Measurements from ENCODE around the gene DDAH1.

The DDAH1 gene

DNA sequence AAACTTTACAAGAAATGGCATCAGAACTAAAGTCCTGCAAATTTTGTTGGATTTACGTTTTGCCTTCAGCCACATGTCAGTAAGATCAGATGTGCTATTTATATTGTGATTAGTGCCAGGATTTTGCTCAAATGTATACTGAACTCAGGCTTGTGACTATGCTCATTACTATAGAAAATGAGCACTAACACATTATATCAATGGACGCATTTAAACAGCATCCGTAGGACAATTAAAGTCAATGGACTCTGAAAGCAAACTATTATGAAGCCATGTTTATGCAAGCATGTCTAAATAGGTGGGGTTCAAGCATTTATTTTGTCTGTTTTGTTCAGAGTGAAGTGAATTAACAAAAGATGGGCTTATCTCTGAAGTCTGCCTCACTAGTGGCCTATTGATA lies 20.6 kb upstream of the DDAH1 start:
- POLR2A ChIA-PET = no interaction called here
- DNase-seq (ENCODE audit: low read depth, low spot score) = no peak
- TF ChIP-seq CTCF (IDR thresholded peaks at IDR 0.05; ENCODE audit: insufficient read depth, low read length, missing control alignments) = no peak
- CTCF ChIA-PET = interaction anchor here (1.1 to 1.7 kb wide), 4 partner anchors 8 to 177 kb away, joined by 3 to 7 read pairs (median 3); no protein-coding TSS in a partner anchor
- no peak overlapping the region for H3K4me3 ChIP-seq (ENCODE audit: low read depth, low read length)

DNA sequence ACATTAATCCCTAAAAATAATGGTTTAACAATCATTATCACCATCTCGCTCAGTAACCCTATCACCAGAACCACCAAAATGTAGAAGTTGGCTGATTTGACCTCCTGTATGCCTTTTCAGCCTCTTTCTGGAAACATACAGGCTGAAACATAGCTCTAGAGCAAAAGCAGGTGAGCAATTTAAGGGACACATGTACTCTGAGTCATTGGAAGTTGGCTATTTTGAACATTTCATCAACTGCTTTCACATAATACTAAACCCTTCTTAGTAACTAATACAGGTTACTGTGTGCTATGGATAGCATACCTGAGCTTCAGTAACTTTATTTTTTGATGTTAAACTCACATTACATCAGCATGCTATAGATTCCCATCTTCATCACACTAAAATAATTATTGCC lies 19.8 kb upstream of the DDAH1 start:
- TF ChIP-seq CTCF (IDR thresholded peaks at IDR 0.05; ENCODE audit: insufficient read depth, low read length, missing control alignments) = no peak
- no peak overlapping the region for H3K4me3 ChIP-seq (ENCODE audit: low read depth, low read length)
- ChIA-PET POLR2A (no interaction called here), CTCF (interaction anchor here (0.9 to 1.7 kb wide), 3 partner anchors 8 to 208 kb away, joined by 3 read pairs; no protein-coding TSS in a partner anchor)
- no peak for DNase-seq (ENCODE audit: low read depth, low spot score)

GRCh38 chr1:85484264-85484663 lies 19.3 kb upstream of the DDAH1 start:
- POLR2A ChIA-PET = no interaction called here
- no peak for DNase-seq (ENCODE audit: low read depth, low spot score)
- CTCF ChIA-PET = interaction anchor here (0.9 to 1.7 kb wide), 2 partner anchors 22 to 209 kb away, joined by 3 read pairs; no protein-coding TSS in a partner anchor

GRCh38 chr1:85481688-85482087 lies 16.7 kb upstream of the DDAH1 start:
- ChIA-PET CTCF (no interaction called here), POLR2A (no interaction called here)
- TF ChIP-seq CTCF (IDR thresholded peaks at IDR 0.05; ENCODE audit: insufficient read depth, low read length, missing control alignments) = no peak
- DNase-seq (ENCODE audit: low read depth, low spot score) = no peak
- no peak overlapping the region for H3K4me3 ChIP-seq (ENCODE audit: low read depth, low read length)

More at GRCh38 chr1:85484264-85484663, 19.3 kb upstream of the DDAH1 start:
- H3K4me3 ChIP-seq (ENCODE audit: low read depth, low read length) = no peak overlapping the region
- TF ChIP-seq CTCF (IDR thresholded peaks at IDR 0.05; ENCODE audit: insufficient read depth, low read length, missing control alignments) = no peak

DNA sequence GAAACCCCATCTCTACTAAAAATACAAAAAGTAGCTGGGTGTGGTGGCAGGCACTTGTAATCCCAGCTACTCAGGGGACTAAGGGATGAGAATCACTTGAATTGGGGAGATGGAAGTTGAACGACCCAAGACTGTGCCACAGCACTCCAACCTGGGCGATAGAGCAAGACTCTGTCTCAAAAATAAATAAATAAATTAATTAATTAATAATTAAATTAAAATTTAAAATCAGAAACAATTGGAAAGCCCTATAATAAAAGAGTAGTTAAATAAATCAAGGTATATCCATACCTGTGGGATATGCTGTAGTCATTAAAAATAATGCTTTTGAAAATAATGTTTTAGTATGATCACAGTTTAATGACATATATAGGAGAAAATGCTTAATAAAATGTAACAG lies 15.6 kb upstream of the DDAH1 start:
- TF ChIP-seq CTCF (IDR thresholded peaks at IDR 0.05; ENCODE audit: insufficient read depth, low read length, missing control alignments) = no peak
- no peak for DNase-seq (ENCODE audit: low read depth, low spot score)
- CTCF ChIA-PET = no interaction called here
- POLR2A ChIA-PET = no interaction called here
- H3K4me3 ChIP-seq (ENCODE audit: low read depth, low read length) = no peak overlapping the region

- no peak for DNase-seq (ENCODE audit: low read depth, low spot score)
- ChIA-PET POLR2A (no interaction called here), CTCF (no interaction called here)
- no peak overlapping the region for H3K4me3 ChIP-seq (ENCODE audit: low read depth, low read length)
- no peak for TF ChIP-seq CTCF (IDR thresholded peaks at IDR 0.05; ENCODE audit: insufficient read depth, low read length, missing control alignments)
Observed at GRCh38 chr1:85479491-85479890, 14.5 kb upstream of the DDAH1 start.
